Parathyroid adenoma (tissue), 2 donors: ENCODE measurements around the gene KNOP1.

Experiments used
- H2AFZ ChIP-seq: fragments of 300-600 bp; sonication (generic); one replicate; pipeline ENCODE4 v1.7.0; 2017; ENCODE audit warnings: antibody characterized with exemption, mild to moderate bottlenecking
- H3K27ac ChIP-seq: fragments of 300-600 bp; sonication (generic); one replicate; pipeline ENCODE4 v1.7.0; 2017
- H3K27me3 ChIP-seq: fragments of 300-600 bp; sonication (generic); one replicate; pipeline ENCODE4 v1.7.0; 2017; ENCODE audit warnings: low read length; ENCODE audit not compliant: control insufficient read depth, insufficient read depth
- H3K36me3 ChIP-seq: fragments of 300-600 bp; sonication (generic); one replicate; pipeline ENCODE4 v1.7.0; 2017; ENCODE audit warnings: low read length; ENCODE audit not compliant: control insufficient read depth, insufficient read depth
- H3K4me1 ChIP-seq: fragments of 300-600 bp; sonication (generic); one replicate; pipeline ENCODE4 v1.7.0; 2017; ENCODE audit warnings: control low read depth
- H3K4me2 ChIP-seq: fragments of 300-600 bp; sonication (generic); one replicate; pipeline ENCODE4 v1.7.0; 2017; ENCODE audit warnings: low read length
- H3K4me3 ChIP-seq: fragments of 300-600 bp; sonication (generic); one replicate; pipeline ENCODE4 v1.7.0; 2017; ENCODE audit warnings: low read depth, low read length
- H3K79me2 ChIP-seq: fragments of 300-600 bp; sonication (generic); one replicate; pipeline ENCODE4 v1.7.0; 2017; ENCODE audit warnings: control low read depth
- H3K9ac ChIP-seq: fragments of 300-600 bp; sonication (generic); one replicate; pipeline ENCODE4 v1.7.0; 2017; ENCODE audit warnings: mild to moderate bottlenecking
- H3K9me3 ChIP-seq: fragments of 300-600 bp; sonication (generic); one replicate; pipeline ENCODE4 v1.7.0; 2017; ENCODE audit warnings: low read length; ENCODE audit not compliant: control insufficient read depth
- TF ChIP-seq, protein P1 (sequence below): fragments of 300-600 bp; sonication (generic); IDR thresholded peaks from one replicate; pipeline ENCODE4 v1.7.0; 2017; ENCODE audit warnings: antibody characterized with exemption, mild to moderate bottlenecking
- donor health status: primary hyperparathyroidism.

KNOP1 gene

DNA sequence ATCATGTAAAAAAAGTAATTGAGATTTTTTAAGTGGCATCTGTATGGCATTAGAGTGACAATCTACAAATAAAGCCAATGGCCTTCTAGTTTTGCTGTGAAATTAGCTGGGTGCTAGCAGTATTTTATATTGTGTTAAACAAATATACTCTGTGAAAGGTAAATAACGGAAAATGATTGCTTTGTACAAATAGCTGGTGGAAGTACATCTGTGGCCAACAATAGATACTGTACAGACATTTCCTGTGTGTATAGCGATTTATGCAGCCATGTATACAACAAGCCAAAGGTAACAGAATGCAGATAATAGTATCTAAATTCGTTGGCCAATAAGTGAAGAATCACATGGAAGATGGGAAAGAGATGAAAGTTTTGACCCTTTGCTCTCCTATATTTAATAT, 26.6 kb upstream of the KNOP1 start:
- H3K4me2 ChIP-seq, result no peak overlapping the region
- no peak overlapping the region for H2AFZ ChIP-seq
- H3K79me2 ChIP-seq, result no peaks in the 10 kb centered on the region
- H3K27me3 ChIP-seq, result no peaks in the 10 kb centered on the region
- H3K9me3 ChIP-seq, result no peaks in the 10 kb centered on the region
- H3K4me1 ChIP-seq, result peaks cover 5% of the 10 kb centered on the region
- no peak overlapping the region for H3K27ac ChIP-seq
- no peak overlapping the region for H3K4me3 ChIP-seq
- H3K9ac ChIP-seq, result no peak overlapping the region
- H3K36me3 ChIP-seq, result no peaks in the 10 kb centered on the region
- TF ChIP-seq, protein P1, sequence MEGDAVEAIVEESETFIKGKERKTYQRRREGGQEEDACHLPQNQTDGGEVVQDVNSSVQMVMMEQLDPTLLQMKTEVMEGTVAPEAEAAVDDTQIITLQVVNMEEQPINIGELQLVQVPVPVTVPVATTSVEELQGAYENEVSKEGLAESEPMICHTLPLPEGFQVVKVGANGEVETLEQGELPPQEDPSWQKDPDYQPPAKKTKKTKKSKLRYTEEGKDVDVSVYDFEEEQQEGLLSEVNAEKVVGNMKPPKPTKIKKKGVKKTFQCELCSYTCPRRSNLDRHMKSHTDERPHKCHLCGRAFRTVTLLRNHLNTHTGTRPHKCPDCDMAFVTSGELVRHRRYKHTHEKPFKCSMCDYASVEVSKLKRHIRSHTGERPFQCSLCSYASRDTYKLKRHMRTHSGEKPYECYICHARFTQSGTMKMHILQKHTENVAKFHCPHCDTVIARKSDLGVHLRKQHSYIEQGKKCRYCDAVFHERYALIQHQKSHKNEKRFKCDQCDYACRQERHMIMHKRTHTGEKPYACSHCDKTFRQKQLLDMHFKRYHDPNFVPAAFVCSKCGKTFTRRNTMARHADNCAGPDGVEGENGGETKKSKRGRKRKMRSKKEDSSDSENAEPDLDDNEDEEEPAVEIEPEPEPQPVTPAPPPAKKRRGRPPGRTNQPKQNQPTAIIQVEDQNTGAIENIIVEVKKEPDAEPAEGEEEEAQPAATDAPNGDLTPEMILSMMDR, result no peak

DNA sequence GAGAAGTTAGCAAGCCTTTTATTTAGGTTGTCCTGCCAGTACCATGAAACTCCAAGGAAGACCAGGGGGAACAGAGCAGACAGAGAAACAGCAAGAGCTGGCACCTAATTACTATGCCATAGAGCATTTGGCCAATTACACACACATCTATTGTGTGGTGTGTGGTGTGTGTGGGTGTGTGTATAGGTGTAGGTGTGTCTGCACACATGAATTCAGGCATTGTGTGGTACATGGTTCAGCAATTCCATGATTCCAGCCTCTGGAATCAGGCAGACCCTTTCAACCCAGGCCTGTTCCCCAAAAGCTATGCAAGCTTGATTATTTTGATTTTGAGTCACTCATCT, 25.8 kb upstream of the KNOP1 start:
- no peak overlapping the region for H2AFZ ChIP-seq
- no peak overlapping the region for H3K4me2 ChIP-seq
- peaks cover 4% of the 10 kb centered on the region for H3K4me1 ChIP-seq
- no peaks in the 10 kb centered on the region for H3K36me3 ChIP-seq
- H3K27ac ChIP-seq, result no peak overlapping the region
- H3K79me2 ChIP-seq, result no peaks in the 10 kb centered on the region
- no peak overlapping the region for H3K9ac ChIP-seq
- TF ChIP-seq, protein P1, result no peak
- no peaks in the 10 kb centered on the region for H3K27me3 ChIP-seq
- no peak overlapping the region for H3K4me3 ChIP-seq
- no peaks in the 10 kb centered on the region for H3K9me3 ChIP-seq

DNA sequence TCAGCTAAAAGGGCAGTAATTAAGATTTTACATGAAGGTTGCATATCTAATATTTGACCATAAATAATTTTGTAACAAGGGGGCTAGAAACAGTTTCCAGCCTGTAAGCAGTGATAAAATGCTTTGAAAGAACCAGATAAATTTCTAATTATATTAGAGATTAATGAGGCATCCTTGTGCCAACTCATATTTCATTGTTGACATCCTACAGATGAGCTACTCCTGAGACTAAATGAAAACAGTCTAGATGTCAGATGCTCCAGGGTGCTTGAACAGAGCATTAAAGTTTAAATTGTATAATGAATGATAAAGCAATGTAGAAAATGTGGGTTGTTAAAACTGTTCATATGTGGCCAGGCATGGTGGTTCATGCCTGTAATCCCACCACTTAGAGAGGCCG, 23.3 kb upstream of the KNOP1 start:
- no peaks in the 10 kb centered on the region for H3K36me3 ChIP-seq
- no peaks in the 10 kb centered on the region for H3K9me3 ChIP-seq
- H3K4me2 ChIP-seq, result no peak overlapping the region
- H3K27me3 ChIP-seq, result no peaks in the 10 kb centered on the region
- no peak overlapping the region for H3K27ac ChIP-seq
- no peak overlapping the region for H3K4me3 ChIP-seq
- TF ChIP-seq, protein P1, result no peak
- peaks cover 3% of the 10 kb centered on the region for H3K79me2 ChIP-seq
- no peak overlapping the region for H2AFZ ChIP-seq
- no peak overlapping the region for H3K9ac ChIP-seq
- H3K4me1 ChIP-seq, result peaks cover 4% of the 10 kb centered on the region

GRCh38 chr16:19737306-19738038, 19.4 kb upstream of the KNOP1 start:
- H3K4me2 ChIP-seq, result no peak overlapping the region
- peaks cover 13% of the 10 kb centered on the region for H3K4me1 ChIP-seq
- H2AFZ ChIP-seq, result no peak overlapping the region
- H3K4me3 ChIP-seq, result no peak overlapping the region
- no peak overlapping the region for H3K27ac ChIP-seq
- TF ChIP-seq, protein P1, result no peak
- no peaks in the 10 kb centered on the region for H3K27me3 ChIP-seq
- no peaks in the 10 kb centered on the region for H3K36me3 ChIP-seq
- peaks cover 8% of the 10 kb centered on the region for H3K79me2 ChIP-seq
- no peak overlapping the region for H3K9ac ChIP-seq
- H3K9me3 ChIP-seq, result no peaks in the 10 kb centered on the region
